Measurements from ENCODE around the gene PDE6C. TPM values are rescaled to one million over a fixed set of nuclear protein-coding genes. Genes with fewer than 3 reads are reported as not detected.

The PDE6C gene
- polyA plus RNA-seq, 1 donor (not counting 4 experiments of a cell fraction or from before 2014, with no cell fraction given) = not detected

DNA sequence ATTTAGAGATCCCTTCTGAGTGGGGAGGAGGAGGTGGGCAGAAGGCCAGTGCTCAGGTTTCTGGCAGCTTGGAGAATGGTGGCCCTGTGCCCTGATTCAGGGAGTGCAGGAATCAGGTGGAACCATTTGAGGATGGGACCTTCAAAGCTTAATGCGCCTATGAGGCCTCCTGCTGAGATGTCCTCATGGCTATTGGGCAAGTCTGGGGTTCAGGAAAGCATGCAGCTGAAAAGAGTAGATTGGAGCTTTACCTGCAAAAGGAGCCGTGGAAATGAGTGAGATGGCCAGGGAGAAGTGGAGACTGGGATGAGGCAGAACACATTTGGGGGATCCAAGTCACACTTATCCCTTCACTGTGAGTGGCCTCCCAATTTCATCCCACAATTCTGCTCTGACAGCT lies 39.7 kb upstream of the PDE6C start:
- TF ChIP-seq, protein P1, sequence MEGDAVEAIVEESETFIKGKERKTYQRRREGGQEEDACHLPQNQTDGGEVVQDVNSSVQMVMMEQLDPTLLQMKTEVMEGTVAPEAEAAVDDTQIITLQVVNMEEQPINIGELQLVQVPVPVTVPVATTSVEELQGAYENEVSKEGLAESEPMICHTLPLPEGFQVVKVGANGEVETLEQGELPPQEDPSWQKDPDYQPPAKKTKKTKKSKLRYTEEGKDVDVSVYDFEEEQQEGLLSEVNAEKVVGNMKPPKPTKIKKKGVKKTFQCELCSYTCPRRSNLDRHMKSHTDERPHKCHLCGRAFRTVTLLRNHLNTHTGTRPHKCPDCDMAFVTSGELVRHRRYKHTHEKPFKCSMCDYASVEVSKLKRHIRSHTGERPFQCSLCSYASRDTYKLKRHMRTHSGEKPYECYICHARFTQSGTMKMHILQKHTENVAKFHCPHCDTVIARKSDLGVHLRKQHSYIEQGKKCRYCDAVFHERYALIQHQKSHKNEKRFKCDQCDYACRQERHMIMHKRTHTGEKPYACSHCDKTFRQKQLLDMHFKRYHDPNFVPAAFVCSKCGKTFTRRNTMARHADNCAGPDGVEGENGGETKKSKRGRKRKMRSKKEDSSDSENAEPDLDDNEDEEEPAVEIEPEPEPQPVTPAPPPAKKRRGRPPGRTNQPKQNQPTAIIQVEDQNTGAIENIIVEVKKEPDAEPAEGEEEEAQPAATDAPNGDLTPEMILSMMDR (optimal IDR thresholded peaks at IDR 0.05 in 1 of 3, IDR thresholded peaks at IDR 0.05 in 1 of 3, conservative IDR thresholded peaks at IDR 0.05 in 1 of 3; ENCODE audit: extremely low read depth in 1 of 3, insufficient read depth in 2 of 3, low read length in 3 of 3) = no peak
- no peak overlapping the region for H3K4me2 ChIP-seq (ENCODE audit: control insufficient read depth, extremely low read depth, insufficient read depth, low read depth, low read length)
- peaks cover 2% of the 10 kb centered on the region for H3K9me1 ChIP-seq (ENCODE audit: control insufficient read depth, extremely low read depth, insufficient read depth, low read length)
- dilution Hi-C loops (cut with MboI; ENCODE audit: extremely low pct_ligation_motif_present, low sequenced_read_pairs) = no loop called here
- no peaks in the 10 kb centered on the region for H3K79me2 ChIP-seq (ENCODE audit: control insufficient read depth, insufficient read depth, low read length)
- H3K27me3 ChIP-seq (ENCODE audit: control insufficient read depth, extremely low read depth, insufficient read depth, low read length) = peaks cover 31% of the 10 kb centered on the region
- H3K27ac ChIP-seq (ENCODE audit: control insufficient read depth, insufficient read depth, low read length) = no peak overlapping the region
- DNase-seq (ENCODE audit: low read depth, low spot score) = no peak
- H2AFZ ChIP-seq (ENCODE audit: control insufficient read depth, low read length) = no peak overlapping the region
- H3K9ac ChIP-seq (ENCODE audit: control insufficient read depth, extremely low read depth, insufficient read depth, low read length) = no peak overlapping the region
- no peaks in the 10 kb centered on the region for H4K20me1 ChIP-seq (ENCODE audit: control insufficient read depth, extremely low read depth, insufficient read depth, low read length)
- no peak for FAIRE-seq
- H3K4me1 ChIP-seq (ENCODE audit: control insufficient read depth, extremely low read depth, insufficient read depth, low read length) = peaks cover 15% of the 10 kb centered on the region
- H3K9me3 ChIP-seq (ENCODE audit: control insufficient read depth, low read depth, low read length) = no peaks in the 10 kb centered on the region
- H3K4me3 ChIP-seq (ENCODE audit: control insufficient read depth in 2 of 3, extremely low read depth in 1 of 3, insufficient read depth in 2 of 3, low read depth in 1 of 3, low read length in 3 of 3) = no peak overlapping the region
- H3K36me3 ChIP-seq (ENCODE audit: control insufficient read depth in 2 of 2, extremely low read depth in 1 of 2, insufficient read depth in 2 of 2, low read length in 2 of 2) = no peaks in the 10 kb centered on the region

DNA sequence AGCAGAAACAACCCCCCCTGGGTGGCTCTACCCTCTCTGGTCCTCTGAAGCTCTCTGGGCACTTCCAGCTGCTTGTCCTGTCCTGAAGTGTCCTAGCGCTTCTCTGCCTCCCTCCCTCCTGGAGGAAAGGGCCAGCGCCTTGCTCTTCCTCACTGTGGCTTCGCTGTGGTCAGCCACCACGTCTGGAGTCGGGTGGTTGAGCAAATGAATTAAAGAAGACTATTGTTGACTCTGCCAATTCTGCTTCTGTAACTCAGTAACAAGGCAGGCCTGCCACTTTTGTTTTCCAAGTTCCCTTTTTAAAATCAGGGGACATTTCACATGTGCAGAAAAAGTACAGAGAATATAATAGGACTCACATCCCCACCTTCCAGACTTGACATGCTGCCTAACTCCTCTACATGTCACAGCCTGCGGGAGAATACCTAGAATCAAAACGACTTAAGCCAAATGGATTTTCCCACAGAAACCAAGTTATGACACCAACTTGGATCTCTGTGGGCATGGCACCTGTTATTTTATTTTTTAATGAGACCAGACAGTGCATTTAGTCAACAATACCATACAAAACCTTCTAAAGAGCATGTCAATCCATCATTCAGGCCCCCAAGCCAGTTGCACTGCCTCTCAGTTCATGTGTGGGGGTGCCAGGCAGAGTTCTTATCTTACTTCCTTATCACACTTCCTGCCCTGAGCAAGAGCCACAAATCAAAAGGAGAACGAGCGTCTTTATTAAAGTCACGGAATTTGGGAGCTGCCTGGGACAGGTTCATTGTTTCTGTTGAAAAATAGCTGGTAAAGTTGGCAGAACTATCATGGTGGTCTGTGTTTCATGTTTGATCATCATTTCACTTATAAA lies 39.1 kb upstream of the PDE6C start:
- TF ChIP-seq, protein P1 (optimal IDR thresholded peaks at IDR 0.05 in 1 of 3, IDR thresholded peaks at IDR 0.05 in 1 of 3, conservative IDR thresholded peaks at IDR 0.05 in 1 of 3; ENCODE audit: extremely low read depth in 1 of 3, insufficient read depth in 2 of 3, low read length in 3 of 3) = no peak
- no peak for FAIRE-seq
- peaks cover 15% of the 10 kb centered on the region for H3K4me1 ChIP-seq (ENCODE audit: control insufficient read depth, extremely low read depth, insufficient read depth, low read length)
- no peaks in the 10 kb centered on the region for H3K9me3 ChIP-seq (ENCODE audit: control insufficient read depth, low read depth, low read length)
- peaks cover 2% of the 10 kb centered on the region for H3K9me1 ChIP-seq (ENCODE audit: control insufficient read depth, extremely low read depth, insufficient read depth, low read length)
- peak overlapping the region; percentile 47 for H3K4me2 ChIP-seq (ENCODE audit: control insufficient read depth, extremely low read depth, insufficient read depth, low read depth, low read length)
- H3K79me2 ChIP-seq (ENCODE audit: control insufficient read depth, insufficient read depth, low read length) = no peaks in the 10 kb centered on the region
- no peak overlapping the region for H3K4me3 ChIP-seq (ENCODE audit: control insufficient read depth in 2 of 3, extremely low read depth in 1 of 3, insufficient read depth in 2 of 3, low read depth in 1 of 3, low read length in 3 of 3)
- H3K36me3 ChIP-seq (ENCODE audit: control insufficient read depth in 2 of 2, extremely low read depth in 1 of 2, insufficient read depth in 2 of 2, low read length in 2 of 2) = no peaks in the 10 kb centered on the region
- no peak overlapping the region for H2AFZ ChIP-seq (ENCODE audit: control insufficient read depth, low read length)
- H3K27me3 ChIP-seq (ENCODE audit: control insufficient read depth, extremely low read depth, insufficient read depth, low read length) = peaks cover 24% of the 10 kb centered on the region
- no peak overlapping the region for H3K9ac ChIP-seq (ENCODE audit: control insufficient read depth, extremely low read depth, insufficient read depth, low read length)
- H4K20me1 ChIP-seq (ENCODE audit: control insufficient read depth, extremely low read depth, insufficient read depth, low read length) = no peaks in the 10 kb centered on the region
- H3K27ac ChIP-seq (ENCODE audit: control insufficient read depth, insufficient read depth, low read length) = no peak overlapping the region
- DNase-seq (ENCODE audit: low read depth, low spot score) = no peak
- dilution Hi-C loops (cut with MboI; ENCODE audit: extremely low pct_ligation_motif_present, low sequenced_read_pairs) = no loop called here
